ENCODE measurements around the gene HCFC2. TPM values are rescaled to one million over a fixed set of nuclear protein-coding genes. Genes with fewer than 3 reads are reported as not detected.

HCFC2 gene
- total RNA-seq, 1 donor from 2014 or later, result 9.2 TPM

- intact Hi-C loops (cut with micrococcal nuclease), result no loop called here
- TF ChIP-seq CTCF (IDR thresholded peaks at IDR 0.05; ENCODE audit: borderline replicate concordance), result no peak
- no peaks in the 10 kb centered on the region for H3K27me3 ChIP-seq (ENCODE audit: low read depth)
- peak overlapping the region; percentile 17 for H3K4me3 ChIP-seq
- H3K9me3 ChIP-seq (replicated peaks), result no peaks in the 10 kb centered on the region
- DNase-seq, result no peak
- peaks cover 39% of the 10 kb centered on the region for H3K36me3 ChIP-seq
- peaks cover 83% of the 10 kb centered on the region for H3K4me1 ChIP-seq
- H3K27ac ChIP-seq (replicated peaks), result peak overlapping the region; percentile 74
Observed at GRCh38 chr12:104132351-104132956, 68.1 kb downstream of the HCFC2 start.

GRCh38 chr12:104133321-104133720, 69.0 kb downstream of the HCFC2 start:
- no peaks in the 10 kb centered on the region for H3K9me3 ChIP-seq (replicated peaks)
- H3K36me3 ChIP-seq, result peaks cover 31% of the 10 kb centered on the region
- H3K4me3 ChIP-seq, result no peak overlapping the region
- H3K27ac ChIP-seq (replicated peaks), result peak overlapping the region; percentile 74
- H3K4me1 ChIP-seq, result peaks cover 84% of the 10 kb centered on the region
- intact Hi-C loops (cut with micrococcal nuclease), result no loop called here
- DNase-seq, result no peak
- no peaks in the 10 kb centered on the region for H3K27me3 ChIP-seq (ENCODE audit: low read depth)
- no peak for TF ChIP-seq CTCF (IDR thresholded peaks at IDR 0.05; ENCODE audit: borderline replicate concordance)

GRCh38 chr12:104133866-104134265, 69.5 kb downstream of the HCFC2 start:
- no peak for TF ChIP-seq CTCF (IDR thresholded peaks at IDR 0.05; ENCODE audit: borderline replicate concordance)
- Histone ChIP-seq H3K4me3 (no peak overlapping the region), H3K4me1 (peaks cover 87% of the 10 kb centered on the region), H3K36me3 (peaks cover 25% of the 10 kb centered on the region), H3K27me3 (ENCODE audit: low read depth) (no peaks in the 10 kb centered on the region), H3K9me3 (replicated peaks) (no peaks in the 10 kb centered on the region), H3K27ac (replicated peaks) (peak overlapping the region; percentile 74)
- intact Hi-C loops (cut with micrococcal nuclease), result no loop called here
- DNase-seq, result no peak

GRCh38 chr12:104134882-104135281, 70.6 kb downstream of the HCFC2 start:
- no peak for TF ChIP-seq CTCF (IDR thresholded peaks at IDR 0.05; ENCODE audit: borderline replicate concordance)
- DNase-seq, result no peak
- intact Hi-C loops (cut with micrococcal nuclease), result no loop called here
- Histone ChIP-seq H3K36me3 (peaks cover 17% of the 10 kb centered on the region), H3K4me3 (no peak overlapping the region), H3K27ac (replicated peaks) (no peak overlapping the region), H3K9me3 (replicated peaks) (no peaks in the 10 kb centered on the region), H3K4me1 (peaks cover 85% of the 10 kb centered on the region), H3K27me3 (ENCODE audit: low read depth) (no peaks in the 10 kb centered on the region)

- no peak for DNase-seq
- Histone ChIP-seq H3K4me1 (peaks cover 68% of the 10 kb centered on the region), H3K36me3 (peaks cover 13% of the 10 kb centered on the region), H3K27me3 (ENCODE audit: low read depth) (no peaks in the 10 kb centered on the region), H3K27ac (replicated peaks) (peak overlapping the region; percentile 93), H3K9me3 (replicated peaks) (no peaks in the 10 kb centered on the region), H3K4me3 (peak overlapping the region; percentile 89)
- no peak for TF ChIP-seq CTCF (IDR thresholded peaks at IDR 0.05; ENCODE audit: borderline replicate concordance)
- intact Hi-C loops (cut with micrococcal nuclease), result no loop called here
Observed at GRCh38 chr12:104136577-104136976, 72.2 kb downstream of the HCFC2 start.

Data from left ventricle myocardium inferior (tissue), 1 donor.